ENCODE results near the gene NDUFB2.

- TF ChIP-seq CTCF (IDR thresholded peaks at IDR 0.05) (no peak), FOXK1 (CRISPR knock-in tag; IDR thresholded peaks at IDR 0.05) (no peak), ELF4 (CRISPR knock-in tag; IDR thresholded peaks at IDR 0.05; ENCODE audit: low read depth) (no peak), IRF2 (CRISPR knock-in tag; IDR thresholded peaks at IDR 0.05; ENCODE audit: borderline replicate concordance, low read depth) (no peak), IRF1 (CRISPR knock-in tag; IDR thresholded peaks at IDR 0.05) (no peak), E2F4 (CRISPR knock-in tag; IDR thresholded peaks at IDR 0.05; ENCODE audit: borderline replicate concordance, low read depth) (no peak), ATF1 (CRISPR knock-in tag; IDR thresholded peaks at IDR 0.05) (no peak), USF1 (CRISPR knock-in tag; IDR thresholded peaks at IDR 0.05) (no peak)
These were observed 12.2 kb upstream of the NDUFB2 start for GRCh38 chr7:140684066-140684950.

All from WTC11 (cell line).